NK-92 treated with Interleukin-12 subunit alpha and Interleukin-12 subunit beta, amount 100 ng/mL, for 24 hours (cell line): ENCODE measurements around the gene TMEM132D.

Experiments
- DNase-seq: peaks from one replicate; lab custom pipeline; 2025; lab: John Stamatoyannopoulos, UW

Gene TMEM132D

DNA sequence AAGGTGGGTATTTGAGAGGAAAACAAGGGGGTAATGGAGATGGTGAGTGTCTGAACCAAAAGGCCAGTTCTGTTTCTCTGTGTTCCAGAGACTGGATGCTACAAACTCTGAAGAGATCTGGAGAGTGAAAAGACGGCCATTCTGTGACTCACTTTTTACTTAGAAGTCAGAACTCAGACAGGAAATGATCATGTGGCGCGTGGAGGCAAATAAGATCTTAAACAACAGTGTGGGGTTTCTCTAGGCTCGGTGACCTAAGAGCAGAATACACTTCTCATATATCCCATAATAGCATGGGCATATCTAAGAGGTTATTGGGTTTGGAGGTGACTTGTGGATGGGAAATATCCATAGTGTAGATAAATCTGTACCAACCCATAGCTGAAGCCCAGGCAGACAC, 463.5 kb downstream of the TMEM132D start:
- no peak for DNase-seq

DNA sequence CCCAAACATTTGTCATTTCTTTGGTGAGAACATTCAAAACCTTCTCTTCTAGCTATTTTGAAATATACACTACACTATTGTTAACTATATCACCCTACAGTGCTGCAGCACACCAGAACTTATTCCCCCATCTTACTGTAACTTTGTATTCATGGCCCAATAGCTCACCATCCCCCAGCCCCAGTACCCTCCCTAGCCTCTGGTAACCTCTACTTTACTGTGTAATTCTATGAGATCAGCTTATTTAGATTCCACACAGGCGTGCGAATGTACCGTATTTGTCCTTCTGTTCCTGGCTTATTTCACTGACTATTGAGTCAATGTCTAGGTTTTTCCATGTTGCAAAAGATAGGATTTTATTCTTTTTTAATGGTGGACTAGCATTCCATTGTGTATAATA, 469.0 kb downstream of the TMEM132D start:
- no peak for DNase-seq

DNA sequence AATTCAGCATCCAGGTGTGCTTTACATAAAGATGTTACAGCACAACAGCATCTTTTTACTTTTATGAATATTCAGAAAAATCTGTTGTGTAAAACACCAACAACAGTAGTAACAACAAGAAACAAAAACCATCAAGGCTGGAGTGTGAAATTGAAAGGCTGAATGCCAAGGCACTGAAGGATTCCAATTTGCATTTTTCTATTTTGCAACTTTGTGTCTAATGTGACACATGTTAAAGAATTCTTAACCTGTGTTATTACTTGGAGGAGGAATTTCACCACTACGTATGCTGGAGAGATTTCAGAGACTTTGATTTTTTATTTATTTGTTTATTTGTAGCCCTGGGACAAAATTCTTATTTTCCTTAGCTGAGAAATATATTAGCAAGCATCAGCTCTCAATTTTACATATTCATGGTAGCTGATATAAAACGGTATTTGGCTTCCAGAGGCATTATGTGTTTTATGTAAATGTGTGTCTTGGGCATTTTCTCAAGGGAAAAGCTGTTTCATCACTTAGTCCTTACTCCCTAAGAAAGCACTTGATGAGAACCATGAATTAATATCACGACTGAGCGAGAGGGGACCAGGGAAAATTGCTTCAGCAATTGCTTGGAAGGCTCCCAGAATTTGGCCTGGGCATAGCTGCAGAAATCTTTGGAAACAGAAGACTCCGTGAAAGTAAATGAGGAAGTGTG, 475.4 kb downstream of the TMEM132D start:
- no peak for DNase-seq

DNA sequence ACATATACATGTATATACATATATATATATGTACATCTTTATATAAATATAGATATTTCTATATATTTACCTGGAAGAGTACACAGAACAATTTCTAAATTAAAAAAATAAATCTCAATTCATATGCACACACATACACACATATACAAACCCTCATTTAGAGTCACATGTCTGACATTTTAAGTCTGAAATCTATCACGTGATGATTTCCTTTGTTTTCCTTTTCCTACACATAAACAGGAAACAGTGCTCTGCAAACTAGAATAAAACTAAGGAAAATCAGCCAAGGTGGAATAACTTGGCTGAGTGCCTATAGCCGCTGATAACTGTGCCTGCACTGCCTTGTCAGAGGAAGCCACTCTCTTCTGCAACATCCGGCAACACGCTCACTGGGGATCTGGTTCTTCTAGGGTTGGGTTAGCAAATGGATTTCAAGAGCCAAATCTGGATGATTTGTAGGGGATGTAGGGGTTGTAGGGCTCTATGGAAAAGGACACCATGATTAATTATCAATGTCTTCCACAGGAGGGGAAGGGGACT, 480.7 kb downstream of the TMEM132D start:
- no peak for DNase-seq

DNA sequence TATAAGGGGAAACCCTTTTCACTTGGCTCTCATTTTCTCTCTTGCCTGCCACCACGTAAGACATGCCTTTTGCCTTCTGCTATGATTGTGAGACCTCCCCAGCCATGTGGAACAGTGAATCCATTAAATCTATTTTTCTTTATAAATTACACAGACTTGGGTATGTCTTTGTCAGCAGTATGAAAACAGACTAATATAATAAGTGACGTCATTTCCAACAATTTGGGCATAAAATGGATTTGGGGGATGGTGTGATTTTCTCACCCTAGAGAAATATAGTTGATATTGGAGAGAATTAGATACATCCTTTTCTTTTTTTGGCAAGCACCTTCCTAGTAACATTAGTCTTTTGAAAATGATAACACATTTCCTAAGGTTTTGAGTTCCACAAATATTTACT, 490.5 kb downstream of the TMEM132D start:
- DNase-seq = no peak

DNA sequence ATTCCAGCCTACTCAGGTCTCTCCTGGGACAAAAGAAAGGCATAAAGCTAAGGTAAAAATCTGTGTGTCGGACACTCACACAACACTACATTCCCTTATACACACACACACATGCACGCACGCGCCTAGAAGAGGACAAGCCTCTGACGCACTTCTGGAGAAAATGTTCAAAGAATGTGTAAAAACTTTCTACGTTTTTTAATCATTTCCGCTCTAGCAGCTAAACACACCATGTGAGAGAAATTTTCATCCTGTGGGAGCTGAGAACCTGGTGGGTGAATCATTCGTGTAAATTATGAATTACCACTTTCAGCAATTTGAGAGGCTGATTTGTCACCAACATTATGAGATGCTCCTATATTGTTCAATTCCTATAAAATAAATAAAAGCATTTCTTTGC, 494.5 kb downstream of the TMEM132D start:
- DNase-seq = no peak

DNA sequence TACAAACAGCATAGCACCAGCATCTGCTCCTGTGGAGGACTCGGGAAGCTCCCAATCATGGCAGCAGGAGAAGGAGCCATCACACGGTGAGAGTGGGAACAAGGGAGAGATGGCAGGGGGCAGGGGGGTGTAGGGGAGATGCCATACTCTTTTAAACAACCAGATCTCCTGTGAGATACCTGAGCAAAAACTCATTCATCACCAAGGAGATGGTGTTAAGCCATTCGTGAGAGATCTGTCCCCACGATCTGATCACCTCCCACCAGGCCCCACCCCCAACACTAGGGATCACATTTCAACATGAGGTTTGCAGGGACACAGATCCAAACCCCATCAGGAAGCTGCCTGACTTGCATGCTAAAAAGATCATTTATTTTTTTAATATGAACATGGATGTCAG, 499.3 kb downstream of the TMEM132D start:
- no peak for DNase-seq

DNA sequence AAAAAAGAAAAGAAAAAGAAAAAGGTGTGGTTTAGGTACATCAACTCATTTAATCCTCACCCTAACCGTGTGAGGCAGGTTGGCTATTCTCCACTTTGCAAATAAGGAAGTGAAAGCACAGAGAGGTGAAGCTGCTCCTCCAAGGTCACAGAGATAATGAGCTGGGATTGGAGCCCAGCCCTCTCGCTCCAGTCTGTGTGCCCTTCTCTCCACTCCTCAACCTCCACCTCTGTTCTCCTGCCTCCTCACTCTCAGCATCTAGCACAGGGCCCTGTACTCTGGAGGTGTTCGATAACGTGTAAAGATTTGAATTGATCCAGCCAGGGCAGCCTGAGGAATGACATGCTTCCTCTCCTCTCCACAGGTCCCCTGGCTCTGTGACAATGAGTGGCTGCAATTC, 502.3 kb downstream of the TMEM132D start:
- DNase-seq = no peak

DNA sequence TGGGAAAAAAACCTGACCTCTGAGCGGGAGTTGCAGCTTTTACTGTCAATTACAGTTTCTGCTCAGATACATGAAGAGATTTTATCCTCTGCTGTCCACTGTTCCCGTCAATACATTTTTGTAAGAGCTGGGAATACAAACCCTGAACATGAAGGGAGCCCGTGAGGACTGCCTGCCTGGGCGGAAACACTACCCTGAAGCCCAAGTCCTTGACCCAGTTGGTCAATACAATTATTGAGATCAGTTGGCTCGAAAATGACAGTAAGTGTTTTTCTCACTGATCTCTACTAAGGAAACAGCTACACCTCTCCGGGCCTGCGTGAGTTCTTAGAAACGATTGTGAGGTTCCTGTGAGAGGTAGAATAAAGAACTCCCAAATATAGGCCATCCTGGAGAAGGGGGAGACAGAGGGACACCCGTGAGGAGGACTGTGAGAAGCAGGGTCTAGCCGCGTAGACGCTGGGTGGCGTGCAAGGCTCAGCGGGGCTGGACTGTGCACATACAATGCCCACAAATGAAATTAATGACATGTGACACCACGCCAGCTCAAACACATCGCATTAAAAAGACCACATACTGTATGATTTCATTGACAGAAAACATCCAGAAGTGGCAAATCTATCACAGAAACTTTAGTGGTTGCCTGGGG, 509.5 kb downstream of the TMEM132D start:
- no peak for DNase-seq

DNA sequence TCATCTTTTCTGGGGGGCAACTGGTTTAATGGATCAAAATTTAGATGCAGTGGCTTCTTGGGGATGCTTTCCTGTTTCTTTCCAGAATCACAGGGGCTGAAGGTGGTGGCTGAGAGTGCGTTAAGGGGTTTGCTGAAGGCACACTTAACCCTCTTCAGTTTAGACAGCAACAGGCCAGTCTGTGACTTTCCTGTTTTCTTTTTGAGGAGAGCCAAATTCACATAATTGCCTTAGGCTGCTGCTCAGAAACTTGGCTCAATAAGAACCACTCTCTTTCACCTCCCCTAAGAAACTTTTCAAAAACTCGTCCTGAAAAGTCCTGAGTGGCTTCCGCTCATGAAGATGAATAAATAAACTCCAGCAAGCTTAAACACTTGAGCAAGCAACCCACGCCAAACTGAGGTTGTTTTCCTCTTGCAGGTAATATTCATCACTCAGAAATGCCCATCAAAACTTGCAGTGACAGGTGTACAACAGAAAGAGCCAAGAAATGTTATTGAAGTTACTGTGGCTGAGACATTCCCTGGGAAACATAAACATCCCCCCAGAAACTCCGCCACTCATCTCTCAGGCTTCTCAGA, 510.4 kb downstream of the TMEM132D start:
- DNase-seq = no peak

DNA sequence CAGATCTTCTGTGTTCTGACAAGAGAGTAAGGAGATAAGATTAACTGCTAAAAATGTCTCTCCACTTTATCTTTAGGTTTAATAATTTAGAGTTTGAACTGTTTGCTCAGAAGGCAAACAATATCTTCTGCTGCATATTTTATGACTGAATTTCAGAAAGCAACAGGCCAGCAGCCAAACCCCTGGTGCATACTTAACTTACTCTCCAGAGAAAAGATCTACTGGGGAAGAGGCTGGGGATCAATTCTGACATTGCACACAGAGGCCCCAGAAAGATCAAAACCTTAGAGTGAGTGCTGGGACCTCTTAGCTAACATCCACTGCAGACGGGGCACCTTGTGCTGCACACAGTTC, 518.2 kb downstream of the TMEM132D start:
- no peak for DNase-seq

DNA sequence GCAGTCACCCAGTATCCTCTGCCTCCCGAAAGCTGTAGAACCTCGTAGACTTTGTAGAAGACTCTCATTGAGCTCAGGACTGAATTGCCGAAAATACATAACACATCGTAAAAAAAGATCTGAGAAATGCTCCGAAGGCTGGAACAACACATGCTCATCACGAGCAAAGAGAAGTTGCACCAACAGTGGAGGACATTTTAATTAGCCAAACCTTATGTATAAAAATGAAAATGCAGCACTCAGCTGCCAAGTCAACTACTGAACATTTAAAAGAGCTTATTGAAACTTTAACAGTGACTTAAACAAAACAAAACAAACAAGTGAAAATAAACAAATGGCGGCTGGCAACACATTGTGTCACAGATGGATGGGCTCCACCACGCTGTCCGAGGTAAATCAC, 519.9 kb downstream of the TMEM132D start:
- no peak for DNase-seq

DNA sequence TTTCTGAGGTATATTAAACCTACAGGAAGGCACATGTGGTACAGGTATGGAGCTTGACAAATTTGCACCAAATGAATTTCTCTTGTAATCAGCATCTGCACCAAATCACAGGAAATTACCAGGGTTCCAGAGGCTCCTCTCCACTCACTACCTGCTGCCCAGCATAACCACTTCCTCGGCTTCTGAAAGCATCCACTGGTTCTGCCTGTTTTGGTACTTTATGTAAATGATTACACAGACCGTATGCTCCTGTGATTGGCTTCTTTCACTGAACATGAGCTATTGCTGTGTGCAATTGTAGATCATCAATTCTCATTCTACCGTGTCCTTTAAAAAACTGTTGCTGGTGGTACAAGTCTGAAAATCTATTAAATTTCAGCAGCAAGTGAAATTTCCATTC, 522.1 kb downstream of the TMEM132D start:
- no peak for DNase-seq

DNA sequence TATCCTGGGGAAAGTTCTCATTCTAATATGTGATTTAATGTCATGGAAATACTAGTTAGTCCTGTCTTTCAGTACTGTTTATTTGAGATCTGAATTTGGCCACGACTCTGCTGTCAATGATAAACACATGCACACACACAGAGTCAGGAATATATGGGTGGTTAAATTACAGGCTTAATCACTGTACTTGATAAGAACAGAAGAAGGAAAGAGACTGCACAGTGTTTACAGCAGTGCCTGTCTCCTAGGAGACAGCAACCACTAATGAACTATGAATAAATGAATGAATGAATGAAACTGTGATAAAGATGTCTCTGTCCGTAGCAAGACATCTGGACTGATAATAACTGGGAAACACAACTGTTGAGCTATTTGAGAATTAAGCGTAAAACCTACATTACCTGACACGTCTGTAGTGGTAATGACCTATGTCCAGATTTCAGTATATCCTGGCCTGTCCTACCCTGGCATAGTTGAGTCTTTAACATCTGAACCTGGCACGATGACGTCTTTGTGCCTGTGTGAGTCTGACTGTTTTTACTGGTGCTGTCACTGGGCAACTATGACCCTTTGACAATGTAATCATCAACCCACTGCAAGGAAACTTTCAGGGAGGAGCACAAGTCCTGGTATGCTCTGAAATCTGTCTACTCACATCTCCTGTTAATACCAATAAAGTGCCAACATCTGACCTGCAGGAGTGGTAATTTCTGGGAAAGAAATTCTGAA, 524.6 kb downstream of the TMEM132D start:
- DNase-seq = no peak

DNA sequence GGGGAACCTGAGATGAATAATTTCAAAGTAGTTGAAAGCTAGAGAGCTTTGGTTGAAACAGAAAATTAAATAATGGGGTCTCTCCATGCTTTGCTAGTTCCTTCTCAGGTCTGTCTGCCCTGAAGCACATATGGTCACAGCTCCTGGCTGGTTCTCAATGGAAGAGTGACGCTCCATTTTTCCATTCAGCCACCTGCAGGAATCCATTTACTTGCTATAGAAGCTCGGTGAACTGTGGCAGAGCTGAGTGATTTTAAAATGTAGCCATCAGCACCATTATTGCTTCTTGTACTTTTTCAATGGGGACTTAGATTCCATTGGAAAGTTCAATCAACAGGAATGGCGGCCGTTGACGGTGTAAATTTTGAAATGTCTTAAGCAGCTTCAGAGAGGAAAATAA, 525.3 kb downstream of the TMEM132D start:
- no peak for DNase-seq

DNA sequence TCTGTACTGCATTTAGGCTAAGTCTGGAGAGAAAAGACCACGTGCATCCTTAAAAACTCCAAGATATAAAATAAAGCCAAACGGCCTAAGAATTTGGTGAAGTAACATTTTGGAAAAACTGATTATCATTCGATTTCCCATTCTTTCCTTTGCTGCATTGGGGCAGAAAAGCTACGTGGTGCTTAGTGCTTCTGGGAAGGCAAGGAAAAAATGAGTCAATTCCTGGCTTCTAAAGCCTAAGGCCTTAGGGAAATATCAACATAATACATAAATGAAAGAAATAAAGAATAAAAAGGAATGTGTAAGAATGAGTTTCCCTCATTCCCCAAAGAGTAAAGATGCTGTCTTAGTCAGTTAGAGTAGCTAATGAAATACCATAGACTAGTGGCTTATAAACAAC, 530.1 kb downstream of the TMEM132D start:
- DNase-seq = no peak

DNA sequence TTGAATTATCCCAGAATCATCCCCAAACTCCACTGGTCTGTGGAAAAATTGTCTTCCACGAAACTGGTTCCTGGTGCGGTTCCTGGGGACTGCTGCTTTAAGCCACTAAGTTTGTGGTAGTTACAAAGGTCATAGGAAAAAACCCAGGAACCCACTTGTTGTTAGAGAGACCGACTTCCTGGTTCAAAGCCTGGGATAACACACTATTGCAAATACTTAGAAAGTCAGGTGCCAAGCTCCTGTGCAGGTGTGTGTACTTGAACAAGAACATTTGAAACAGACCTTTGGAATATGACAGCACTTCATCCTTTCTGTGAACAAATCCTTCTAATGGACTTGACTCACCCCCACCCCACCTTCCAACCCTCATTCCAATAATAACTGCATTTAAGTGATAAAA, 530.9 kb downstream of the TMEM132D start:
- DNase-seq = no peak

DNA sequence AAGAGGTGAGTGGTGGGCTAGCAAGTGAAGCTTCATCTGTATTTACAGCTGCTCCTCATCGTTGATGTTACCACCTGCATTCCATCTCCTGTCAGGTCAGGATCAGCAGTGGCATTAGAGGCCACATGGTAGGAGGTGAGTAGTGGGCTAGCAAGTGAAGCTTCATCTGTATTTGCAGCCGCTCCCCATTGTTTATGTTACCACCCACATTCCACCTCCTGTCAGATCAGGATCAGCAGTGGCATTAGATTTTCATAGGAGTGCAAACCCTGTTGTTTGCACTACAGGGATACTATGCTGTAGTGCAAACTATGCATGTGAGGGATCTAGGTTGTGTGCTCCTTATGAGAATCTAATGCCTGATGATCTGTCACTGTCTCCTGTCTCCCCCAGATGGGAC, 531.5 kb downstream of the TMEM132D start:
- no peak for DNase-seq

DNA sequence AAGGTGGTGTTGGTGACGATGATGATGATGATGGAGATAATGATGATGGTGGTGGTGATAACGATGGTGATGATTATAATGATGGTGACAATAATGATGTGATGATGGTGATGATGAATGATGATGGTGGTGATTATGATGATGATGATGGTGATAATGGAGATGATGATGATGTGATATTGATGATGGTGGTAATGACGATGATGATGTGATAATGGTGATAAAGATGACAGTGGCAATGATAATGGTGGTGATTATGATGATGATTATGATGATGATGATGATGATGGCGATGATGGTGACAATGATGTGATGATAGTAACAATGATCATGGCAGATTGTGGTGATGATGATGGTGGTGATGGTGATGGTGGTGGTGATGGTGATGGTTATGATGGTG, 532.6 kb downstream of the TMEM132D start:
- no peak for DNase-seq

DNA sequence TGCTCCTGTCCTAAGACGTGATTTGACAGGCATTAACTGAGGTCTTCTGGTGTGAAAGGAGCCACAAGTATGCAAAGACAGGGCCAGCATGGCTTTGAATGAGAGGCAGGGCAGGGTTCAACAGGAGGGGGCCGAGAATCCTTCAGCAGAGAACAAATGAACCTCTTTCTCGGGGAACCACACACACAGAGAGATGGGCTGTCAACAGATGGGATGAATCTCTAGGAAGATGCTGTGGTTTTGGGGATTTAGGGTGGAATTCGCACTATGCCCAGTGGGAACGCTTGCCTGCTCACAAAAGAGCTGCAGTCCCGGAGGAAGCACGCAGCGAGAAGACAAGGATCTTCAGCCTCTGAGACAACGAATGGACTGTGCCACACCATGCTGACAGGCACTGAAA, 537.2 kb downstream of the TMEM132D start:
- DNase-seq = no peak

DNA sequence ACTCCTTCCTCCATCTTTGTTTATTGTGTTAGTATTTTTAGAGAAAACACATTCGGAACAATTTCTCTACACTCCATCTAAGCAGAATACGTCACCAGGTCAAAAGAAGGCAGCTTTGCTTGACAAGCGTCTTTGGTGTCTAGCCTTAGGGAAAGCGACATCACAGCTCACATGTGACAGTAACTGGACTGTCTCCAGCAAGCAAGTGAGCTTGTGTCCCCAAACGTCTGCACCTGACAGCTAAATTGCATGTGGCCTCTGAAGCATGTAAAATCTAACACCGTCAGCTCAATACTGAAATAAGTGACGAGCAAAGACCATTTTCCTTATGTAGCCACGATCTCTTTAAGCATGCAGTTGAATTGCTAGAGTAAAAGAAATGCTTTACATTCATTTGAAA, 540.8 kb downstream of the TMEM132D start:
- no peak for DNase-seq

DNA sequence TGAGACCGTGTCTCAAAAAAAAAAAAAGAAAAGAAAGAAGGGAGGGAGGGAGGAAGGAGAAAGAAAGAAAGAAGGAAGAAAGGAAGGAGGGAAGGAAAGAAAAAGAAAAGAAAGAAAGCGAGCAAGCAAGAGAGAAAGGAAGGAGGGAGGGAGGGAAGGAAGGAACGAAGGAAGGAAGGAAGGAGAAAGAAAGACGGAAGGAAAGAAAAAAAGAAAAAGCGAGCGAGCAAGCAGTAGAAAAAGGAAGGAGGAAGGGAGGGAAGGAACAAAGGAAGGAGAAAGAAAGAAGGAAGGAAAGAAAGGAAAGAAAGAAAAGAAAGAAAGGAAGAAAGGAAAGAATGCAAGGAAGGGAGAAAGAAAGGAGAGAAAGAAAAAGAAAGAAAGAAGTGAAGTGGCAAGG, 546.6 kb downstream of the TMEM132D start:
- no peak for DNase-seq

DNA sequence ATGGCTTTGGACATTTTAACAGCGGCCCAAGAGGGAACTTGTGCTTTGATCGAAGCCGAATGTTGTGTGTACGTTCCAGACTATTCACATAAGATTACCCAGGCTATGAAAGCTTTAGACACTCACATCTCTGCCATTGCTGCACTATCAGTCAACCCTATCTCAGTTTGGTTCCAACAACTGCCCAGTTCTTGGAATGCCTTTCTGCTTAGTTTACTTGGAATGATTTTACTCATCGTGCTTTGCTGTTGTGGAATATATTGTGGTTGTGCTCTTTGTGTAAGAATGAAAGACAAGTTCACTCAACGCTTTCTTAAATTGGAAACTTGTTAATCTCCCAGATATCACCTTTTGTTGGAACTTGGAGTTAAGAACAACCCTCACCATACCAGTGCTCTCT, 552.3 kb downstream of the TMEM132D start:
- DNase-seq = no peak
